Neuronal stem cell (in vitro differentiated cells): ENCODE measurements around the gene TGM6.

Source experiments
- DNase-seq: peaks from one replicate; pipeline ENCODE4 v3.0.0-alpha.2; 2013; ENCODE audit warnings: low spot score
- H2AFZ ChIP-seq: one replicate; pipeline ENCODE4 v1.6.1; 2013; ENCODE audit warnings: mild to moderate bottlenecking, low read length, inconsistent platforms
- H2AK5ac ChIP-seq: 2 replicates; pipeline ENCODE4 v1.6.1; 2013; ENCODE audit warnings: low read depth, mild to moderate bottlenecking, inconsistent platforms, low read length, moderate library complexity, mixed read lengths
- H2BK120ac ChIP-seq: 2 replicates; pipeline ENCODE4 v1.6.1; 2013; ENCODE audit warnings: low read depth, mild to moderate bottlenecking, inconsistent platforms, low read length, moderate library complexity, mixed read lengths
- H2BK12ac ChIP-seq: one replicate; pipeline ENCODE4 v1.6.1; 2013; ENCODE audit warnings: low read length, inconsistent platforms
- H2BK15ac ChIP-seq: 2 replicates; pipeline ENCODE4 v1.6.1; 2013; ENCODE audit warnings: mild to moderate bottlenecking, low read length, inconsistent platforms, mixed read lengths
- H2BK5ac ChIP-seq: one replicate; pipeline ENCODE4 v1.6.1; 2013; ENCODE audit warnings: inconsistent platforms, mild to moderate bottlenecking, low read length, moderate library complexity
- H3K14ac ChIP-seq: one replicate; pipeline ENCODE4 v1.6.1; 2013; ENCODE audit warnings: low read length, inconsistent platforms
- H3K18ac ChIP-seq: 2 replicates; pipeline ENCODE4 v1.6.1; 2013; ENCODE audit warnings: low read length, inconsistent platforms
- H3K23ac ChIP-seq: 2 replicates; pipeline ENCODE4 v1.6.1; 2013; ENCODE audit warnings: low read depth, mild to moderate bottlenecking, mixed read lengths, low read length, inconsistent platforms; ENCODE audit not compliant: poor library complexity
- H3K27ac ChIP-seq: replicated peaks from 3 replicates; pipeline ENCODE4 v1.5.1; 2013; ENCODE audit warnings: low read length, inconsistent platforms
- H3K27me3 ChIP-seq, 3 experiments: 2 replicates each; pipeline ENCODE4 v1.6.1; 2013; ENCODE audit warnings: low read length in 3 of 3, mild to moderate bottlenecking in 2 of 3, inconsistent platforms in 1 of 3, low read depth in 1 of 3, mixed read lengths in 1 of 3, moderate library complexity in 1 of 3; ENCODE audit not compliant: control insufficient read depth in 3 of 3, insufficient read depth in 3 of 3
- H3K36me3 ChIP-seq, 2 donors: replicated peaks in 1 of 2; 2 replicates each; pipeline ENCODE4 v1.6.1; 2013; ENCODE audit warnings: low read length in 2 of 2; ENCODE audit not compliant: control insufficient read depth in 2 of 2, insufficient read depth in 2 of 2
- H3K4ac ChIP-seq: 2 replicates; pipeline ENCODE4 v1.6.1; 2013; ENCODE audit warnings: inconsistent platforms, mild to moderate bottlenecking, low read length, moderate library complexity
- H3K4me1 ChIP-seq, 2 donors: 1 replicate in 1 of 2; 2 replicates in 1 of 2; pipeline ENCODE4 v1.6.1; 2013; ENCODE audit warnings: low read length in 2 of 2, low read depth in 1 of 2; ENCODE audit not compliant: control insufficient read depth in 2 of 2, insufficient read depth in 1 of 2
- H3K4me2 ChIP-seq: one replicate; pipeline ENCODE4 v1.6.1; 2013; ENCODE audit warnings: mild to moderate bottlenecking, low read length, inconsistent platforms; ENCODE audit not compliant: insufficient read depth, poor library complexity, severe bottlenecking
- H3K4me3 ChIP-seq, 2 donors: 2 replicates each; pipeline ENCODE4 v1.5.1; 2013; ENCODE audit warnings: low read length in 2 of 2, mild to moderate bottlenecking in 2 of 2, inconsistent platforms in 1 of 2, moderate library complexity in 1 of 2
- H3K79me1 ChIP-seq: one replicate; pipeline ENCODE4 v1.6.1; 2013; ENCODE audit warnings: low read depth, mild to moderate bottlenecking, inconsistent platforms, low read length, moderate library complexity
- H3K9ac ChIP-seq: one replicate; pipeline ENCODE4 v1.6.1; 2013; ENCODE audit warnings: mild to moderate bottlenecking, low read depth, low read length, inconsistent platforms; ENCODE audit not compliant: poor library complexity
- H3K9me3 ChIP-seq, 2 donors: replicated peaks in 1 of 2; 2 replicates each; pipeline versions ENCODE3 to v1.6.1; 2013; ENCODE audit warnings: low read length in 2 of 2, mild to moderate bottlenecking in 2 of 2, inconsistent platforms in 1 of 2, low read depth in 1 of 2, mixed read lengths in 1 of 2, moderate library complexity in 1 of 2; ENCODE audit not compliant: control insufficient read depth in 2 of 2, insufficient read depth in 1 of 2
- H4K8ac ChIP-seq: one replicate; pipeline ENCODE4 v1.6.1; 2013; ENCODE audit warnings: low read depth, mild to moderate bottlenecking, inconsistent platforms, low read length, moderate library complexity
- H4K91ac ChIP-seq: one replicate; pipeline ENCODE4 v1.6.1; 2013; ENCODE audit warnings: low read length, low read depth, mild to moderate bottlenecking, inconsistent platforms; ENCODE audit not compliant: poor library complexity
- WGBS, 2 donors: extraction: QIAGEN DNeasy Blood & Tissue Kit; methylation state at CpG; one replicate each; pipeline ENCODE4 v1.1.7; 2013; ENCODE audit warnings: missing lambda C conversion rate in 2 of 2, mixed read lengths in 1 of 2; ENCODE audit not compliant: insufficient read length in 2 of 2, insufficient replicate concordance in 1 of 2; ENCODE audit errors: extremely low coverage in 2 of 2; 5-methylcytosine and 5-hydroxymethylcytosine counted together

The TGM6 gene

DNA sequence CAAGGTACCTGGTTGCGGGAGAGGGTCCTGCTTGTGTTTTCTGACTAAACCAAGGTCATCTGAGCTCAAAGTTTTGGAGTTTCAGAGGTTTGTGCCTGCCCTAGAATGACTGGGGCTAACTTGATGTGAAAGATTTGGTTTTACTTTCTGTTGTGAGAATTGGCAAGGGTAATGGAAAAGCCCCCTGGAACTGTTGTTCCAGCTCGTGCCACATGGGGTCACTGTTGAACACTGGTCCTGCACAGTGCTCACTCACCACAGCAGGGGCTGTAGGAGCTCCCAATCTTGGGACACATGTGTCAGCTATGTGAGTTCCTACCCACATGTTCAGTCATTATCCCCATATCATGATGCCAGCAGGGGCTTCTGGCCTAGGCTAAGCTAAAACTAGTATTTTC, 6.5 kb downstream of the TGM6 start:
- Histone ChIP-seq H2BK15ac (no peak overlapping the region), H2BK5ac (no peak overlapping the region), H3K23ac (no peak overlapping the region), H3K27me3 (peaks cover 0 to 7% (median 0%) of the 10 kb centered on the region in 3 experiments), H2AFZ (no peak overlapping the region), H2BK12ac (no peak overlapping the region), H3K4me3 (no peak overlapping the region), H3K36me3 (no peaks in the 10 kb centered on the region), H2AK5ac (no peak overlapping the region), H3K4me2 (no peak overlapping the region), H3K9ac (no peak overlapping the region), H3K9me3 (peaks cover 0 to 5% of the 10 kb centered on the region in 2 donors), H3K4me1 (no peaks in the 10 kb centered on the region), H4K8ac (no peak overlapping the region), H3K79me1 (no peaks in the 10 kb centered on the region), H4K91ac (no peak overlapping the region), H3K18ac (no peak overlapping the region), H3K27ac (no peak overlapping the region), H3K14ac (no peak overlapping the region), H2BK120ac (no peak overlapping the region), H3K4ac (no peak overlapping the region)
- peak; percentile 35 for DNase-seq
- no CpG with 5 or more reads among the region's 2 CpGs for WGBS, 2 donors

DNA sequence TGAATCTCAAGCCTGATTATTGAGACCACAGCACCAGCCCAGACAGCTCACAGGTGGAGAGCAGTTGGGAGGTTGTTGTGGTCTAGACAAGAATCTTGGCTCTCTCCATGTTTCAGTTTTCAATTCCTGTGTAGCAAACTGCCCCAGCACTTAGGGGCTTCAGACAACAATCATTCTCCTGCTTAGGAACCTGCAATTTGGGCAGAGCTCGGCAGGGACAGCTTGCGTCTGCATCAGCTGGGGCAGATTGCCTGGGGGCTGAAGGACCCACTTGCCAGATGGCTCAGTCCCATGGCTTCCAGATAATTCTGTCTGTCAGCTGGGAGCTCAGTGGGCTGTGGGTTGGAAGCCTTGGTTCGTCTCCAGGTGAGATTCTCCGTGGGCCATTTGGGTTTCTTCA, 6.9 kb downstream of the TGM6 start:
- H4K8ac ChIP-seq = no peak overlapping the region
- no peak overlapping the region for H4K91ac ChIP-seq
- DNase-seq = no peak
- no peaks in the 10 kb centered on the region for H3K4me1 ChIP-seq
- no peak overlapping the region for H3K4ac ChIP-seq
- H3K18ac ChIP-seq = no peak overlapping the region
- no peak overlapping the region for H3K9ac ChIP-seq
- H3K36me3 ChIP-seq = no peaks in the 10 kb centered on the region
- no peak overlapping the region for H2AK5ac ChIP-seq
- H2BK5ac ChIP-seq = no peak overlapping the region
- no peak overlapping the region for H2BK120ac ChIP-seq
- H3K27me3 ChIP-seq = peaks cover 0 to 9% (median 0%) of the 10 kb centered on the region in 3 experiments
- peaks cover 0 to 5% of the 10 kb centered on the region in 2 donors for H3K9me3 ChIP-seq
- no peak overlapping the region for H3K14ac ChIP-seq
- H3K4me3 ChIP-seq = no peak overlapping the region
- no peaks in the 10 kb centered on the region for H3K79me1 ChIP-seq
- no peak overlapping the region for H3K4me2 ChIP-seq
- no peak overlapping the region for H2BK15ac ChIP-seq
- no peak overlapping the region for H2AFZ ChIP-seq
- WGBS, 2 donors = no CpG with 5 or more reads among the region's 4 CpGs
- no peak overlapping the region for H3K23ac ChIP-seq
- H3K27ac ChIP-seq = no peak overlapping the region
- no peak overlapping the region for H2BK12ac ChIP-seq

DNA sequence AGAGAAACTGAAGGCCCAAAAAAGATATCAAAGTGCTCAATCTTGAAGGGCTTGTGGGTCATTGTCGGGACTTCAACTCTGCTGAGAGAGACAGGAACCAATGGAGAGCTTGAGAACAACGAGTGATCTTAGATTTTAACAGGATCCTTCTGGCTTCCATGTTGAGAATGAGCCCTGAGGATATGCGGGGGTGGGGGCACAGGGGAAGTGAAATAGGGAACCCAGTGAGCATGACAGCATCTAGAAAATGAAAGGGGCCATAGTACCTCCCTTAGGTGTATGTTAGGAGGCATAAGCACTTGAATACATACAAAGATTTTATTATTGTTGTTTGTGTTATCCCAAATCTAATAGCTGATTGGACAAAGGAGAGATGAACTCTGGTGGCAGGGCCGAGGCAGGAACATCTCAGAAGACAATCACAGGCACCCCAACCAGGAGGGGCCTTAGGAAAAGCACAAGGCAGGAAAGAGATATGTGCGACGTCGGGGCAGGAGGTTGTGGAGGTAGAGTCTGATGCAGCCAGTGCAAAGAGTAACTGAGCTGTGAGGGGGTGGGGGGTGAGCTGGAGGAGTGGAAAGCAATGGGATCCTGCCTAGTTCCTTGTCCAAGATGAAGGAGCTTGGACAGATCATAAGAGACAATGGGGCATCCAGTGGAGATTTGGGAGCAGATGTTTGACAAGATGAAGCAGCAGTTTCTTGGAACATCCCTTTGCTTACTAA, 10.4 kb downstream of the TGM6 start:
- no peak for DNase-seq
- WGBS, 2 donors = no CpG with 5 or more reads among the region's 7 CpGs
- Histone ChIP-seq H2BK5ac (no peak overlapping the region), H2BK15ac (no peak overlapping the region), H3K4me1 (no peaks in the 10 kb centered on the region), H2AK5ac (no peak overlapping the region), H3K9ac (no peak overlapping the region), H3K4me2 (no peak overlapping the region), H3K4ac (no peak overlapping the region), H3K14ac (no peak overlapping the region), H2BK12ac (no peak overlapping the region), H3K18ac (no peak overlapping the region), H2BK120ac (no peak overlapping the region), H2AFZ (no peak overlapping the region), H3K4me3 (no peak overlapping the region), H3K27ac (no peak overlapping the region), H3K9me3 (peaks cover 0 to 5% of the 10 kb centered on the region in 2 donors), H3K79me1 (no peaks in the 10 kb centered on the region), H4K91ac (no peak overlapping the region), H3K27me3 (peaks cover 0 to 9% (median 0%) of the 10 kb centered on the region in 3 experiments), H4K8ac (no peak overlapping the region), H3K36me3 (no peaks in the 10 kb centered on the region), H3K23ac (no peak overlapping the region)

DNA sequence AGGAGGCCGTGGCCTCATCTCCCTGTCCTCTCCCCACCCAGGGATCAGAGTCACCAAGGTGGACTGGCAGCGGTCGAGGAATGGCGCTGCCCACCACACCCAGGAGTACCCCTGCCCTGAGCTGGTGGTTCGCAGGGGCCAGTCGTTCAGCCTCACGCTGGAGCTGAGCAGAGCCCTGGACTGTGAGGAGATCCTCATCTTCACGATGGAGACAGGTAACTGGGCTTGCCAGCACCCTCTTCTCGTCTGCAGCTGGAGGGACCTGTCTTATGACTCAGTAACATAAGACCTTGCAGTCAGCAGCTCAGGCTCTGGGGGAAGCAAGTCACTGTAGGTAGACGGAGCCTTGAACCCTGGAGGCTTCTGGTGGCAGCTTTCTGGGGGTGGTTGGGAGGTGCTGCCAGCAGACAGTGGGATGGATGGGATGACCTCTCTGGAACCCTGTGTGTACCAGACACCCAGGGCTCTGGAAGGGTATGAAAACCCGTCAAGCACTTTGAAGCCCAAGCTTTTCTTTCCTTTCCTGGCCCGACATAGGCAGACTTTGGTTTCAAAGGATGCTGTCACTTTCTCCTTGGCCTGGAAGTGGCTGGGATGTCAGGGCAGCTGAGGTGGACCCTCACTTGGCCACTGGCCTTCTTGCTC, 13.8 kb downstream of the TGM6 start:
- no peak overlapping the region for H3K4me3 ChIP-seq
- no peak overlapping the region for H2BK120ac ChIP-seq
- no peak overlapping the region for H3K27ac ChIP-seq
- WGBS, 2 donors = no CpG with 5 or more reads among the region's 12 CpGs
- no peaks in the 10 kb centered on the region for H3K36me3 ChIP-seq
- H3K9ac ChIP-seq = peak overlapping the region; percentile 10
- no peak overlapping the region for H2BK15ac ChIP-seq
- peaks cover 0 to 9% (median 0%) of the 10 kb centered on the region in 3 experiments for H3K27me3 ChIP-seq
- no peak overlapping the region for H4K8ac ChIP-seq
- no peak overlapping the region for H2BK12ac ChIP-seq
- H3K9me3 ChIP-seq = peaks cover 0 to 2% of the 10 kb centered on the region in 2 donors
- peak overlapping the region; percentile 21 for H3K18ac ChIP-seq
- peak overlapping the region; percentile 13 for H3K4ac ChIP-seq
- no peaks in the 10 kb centered on the region for H3K4me1 ChIP-seq
- H3K23ac ChIP-seq = no peak overlapping the region
- no peak overlapping the region for H3K4me2 ChIP-seq
- no peaks in the 10 kb centered on the region for H3K79me1 ChIP-seq
- no peak overlapping the region for H2AFZ ChIP-seq
- DNase-seq = no peak
- H2BK5ac ChIP-seq = no peak overlapping the region
- H3K14ac ChIP-seq = no peak overlapping the region
- H4K91ac ChIP-seq = no peak overlapping the region
- H2AK5ac ChIP-seq = peak overlapping the region; percentile 13
